Glomerular visceral epithelial cell (primary cell): Measurements from ENCODE around the gene SORCS2.
"Not testable (repeated sequence)": the region's sequence is repeated elsewhere in the genome, so short reads cannot be mapped to it uniquely, and the experiment has no call there.

ENCODE experiments used
- DNase-seq: peaks from one replicate; pipeline ENCODE4 v3.0.0-alpha.2; 2016; ENCODE audit errors: extremely low spot score

Gene SORCS2

DNA sequence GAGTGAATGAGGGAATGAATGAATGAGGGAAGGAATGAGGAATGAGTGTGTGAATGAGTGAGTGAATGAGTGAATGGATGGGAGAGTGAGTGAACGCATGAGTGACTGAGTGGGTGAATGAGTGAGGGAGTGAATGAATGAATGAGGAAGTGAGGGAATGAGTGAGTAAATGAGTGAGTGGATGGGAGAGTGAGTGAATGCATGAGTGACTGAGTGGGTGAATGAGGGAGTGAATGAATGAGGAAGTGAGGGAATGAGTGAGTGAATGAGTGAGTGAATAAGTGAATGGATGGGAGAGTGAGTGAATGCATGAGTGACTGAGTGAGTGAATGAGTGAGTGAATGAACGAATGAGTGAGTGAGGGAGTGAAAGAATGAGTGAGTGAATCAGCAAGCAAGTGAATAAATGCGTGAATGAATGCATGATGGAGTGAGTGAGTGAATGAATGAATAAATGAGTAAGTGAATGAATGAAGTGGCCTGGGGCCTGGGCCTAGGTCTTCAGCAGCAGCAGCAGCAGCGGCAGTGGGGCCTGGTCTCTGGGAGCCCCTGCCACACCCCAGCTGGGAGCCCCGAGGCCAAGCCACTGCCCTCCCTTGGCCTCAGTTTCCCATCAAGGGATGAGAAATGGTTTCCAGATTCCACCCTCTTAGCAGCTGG is 258.6 kb downstream of the SORCS2 start:
- DNase-seq = no peak

DNA sequence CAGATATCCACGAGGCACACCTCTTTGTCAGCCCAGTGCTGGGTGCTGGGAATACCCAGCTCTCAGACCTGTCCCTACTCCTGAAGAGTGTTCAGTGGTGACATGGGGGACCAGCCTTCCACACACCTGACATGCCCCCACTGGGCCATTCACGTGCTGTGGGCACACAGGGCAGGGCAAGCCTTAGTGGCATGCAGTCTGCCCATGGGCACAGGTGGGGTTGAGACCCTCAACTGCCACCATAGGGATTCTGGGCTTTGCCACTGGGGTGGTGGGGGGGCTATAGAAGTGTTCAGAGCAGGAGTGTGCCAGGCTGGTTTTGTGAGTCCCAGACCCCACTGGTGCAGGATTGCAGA is 259.1 kb downstream of the SORCS2 start:
- no peak for DNase-seq

GRCh38 chr4:7451800-7452199 is 259.5 kb downstream of the SORCS2 start:
- no peak for DNase-seq

DNA sequence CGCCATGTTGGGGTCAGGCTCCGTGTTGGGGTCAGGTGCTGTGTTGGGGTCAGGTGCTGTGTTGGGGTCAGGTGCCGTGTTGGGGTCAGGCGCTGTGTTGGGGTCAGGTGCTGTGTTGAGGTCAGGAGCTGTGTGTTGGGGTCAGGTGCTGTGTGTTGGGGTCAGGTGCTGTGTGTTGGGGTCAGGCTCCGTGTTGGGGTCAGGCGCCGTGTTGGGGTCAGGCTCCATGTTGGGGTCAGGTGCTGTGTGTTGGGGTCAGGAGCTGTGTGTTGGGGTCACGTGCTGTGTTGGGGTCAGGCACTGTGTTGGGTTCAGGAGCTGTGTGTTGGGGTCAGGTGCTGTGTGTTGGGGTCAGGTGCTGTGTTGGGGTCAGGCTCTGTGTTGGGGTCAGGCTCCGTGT is 260.5 kb downstream of the SORCS2 start:
- not testable (repeated sequence) for DNase-seq

DNA sequence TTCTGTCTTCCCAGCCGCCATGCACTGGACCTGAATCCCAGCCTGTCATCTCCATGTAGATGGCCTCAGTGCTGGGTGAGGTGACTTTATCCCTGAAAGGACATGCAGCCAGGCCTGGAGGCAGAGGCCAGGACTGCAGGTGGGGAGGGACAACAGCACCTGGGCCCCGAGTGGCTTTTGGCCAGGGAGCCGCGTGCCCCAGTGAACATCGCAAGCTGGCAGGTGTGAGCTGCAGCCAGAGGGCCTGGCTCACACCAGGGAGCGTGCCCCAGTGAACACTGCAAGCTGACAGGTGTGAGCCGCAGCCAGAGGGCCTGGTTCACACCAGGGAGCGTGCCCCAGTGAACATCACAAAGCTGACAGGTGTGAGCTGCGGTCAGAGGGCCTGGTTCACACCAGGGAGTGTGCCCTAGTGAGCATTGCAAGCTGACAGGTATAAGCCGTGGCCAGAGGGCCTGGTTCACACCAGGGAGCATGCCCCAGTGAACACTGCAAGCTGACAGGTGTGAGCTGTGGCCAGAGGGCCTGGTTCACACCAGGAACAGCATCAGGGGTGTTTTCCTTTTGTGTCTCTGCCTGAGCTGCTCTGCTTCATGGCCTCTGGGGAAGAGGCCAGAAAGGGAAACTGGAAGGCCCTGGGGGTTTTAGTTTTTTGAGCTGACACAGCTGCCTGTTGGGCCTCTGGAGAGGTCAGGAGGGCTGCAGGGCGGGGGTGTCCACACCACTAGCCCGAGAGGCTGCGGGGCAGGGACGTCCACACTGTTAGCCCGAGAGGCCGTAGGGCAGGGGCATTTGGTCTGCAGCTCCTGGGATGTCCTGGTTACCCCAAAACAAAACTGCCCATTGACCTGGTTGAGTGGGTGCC is 265.1 kb downstream of the SORCS2 start:
- DNase-seq = no peak

DNA sequence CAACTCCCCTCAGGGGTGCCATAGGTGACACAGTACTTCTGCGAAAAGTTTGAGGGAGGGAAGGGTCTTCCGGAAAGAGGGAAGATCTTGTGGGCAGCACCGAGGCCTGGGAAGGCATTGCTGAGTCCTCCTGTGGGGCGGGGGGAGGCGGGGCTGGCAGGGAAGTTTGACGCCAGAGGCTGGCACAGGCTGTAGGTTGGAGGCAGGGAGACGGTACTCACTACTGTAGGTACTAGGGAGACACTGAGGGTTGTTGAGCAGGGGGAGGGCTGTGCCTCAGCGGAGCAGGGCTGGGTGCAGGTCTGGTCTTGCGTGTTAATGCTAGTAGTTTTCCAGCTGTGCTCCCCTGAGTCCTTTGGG is 265.7 kb downstream of the SORCS2 start:
- DNase-seq = no peak

DNA sequence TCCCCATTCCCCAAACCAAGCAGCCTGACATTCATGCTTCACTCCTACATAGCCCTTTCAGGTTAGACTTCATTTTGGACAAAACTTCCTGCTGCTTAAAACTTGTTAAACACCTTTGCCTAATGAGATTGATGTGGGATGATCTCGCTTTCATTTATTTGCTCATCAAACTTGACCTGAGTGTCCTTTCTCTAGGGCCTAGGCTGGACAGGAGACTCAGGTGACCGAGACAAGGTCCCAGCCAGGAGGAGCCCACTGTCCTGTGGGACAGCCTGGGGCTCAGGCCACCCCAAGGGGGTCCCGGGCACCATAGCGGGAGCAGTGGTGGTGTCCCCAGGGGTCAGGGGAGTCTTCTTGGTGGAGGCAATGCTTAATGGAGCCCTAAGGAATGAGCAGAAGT is 266.1 kb downstream of the SORCS2 start:
- no peak for DNase-seq

DNA sequence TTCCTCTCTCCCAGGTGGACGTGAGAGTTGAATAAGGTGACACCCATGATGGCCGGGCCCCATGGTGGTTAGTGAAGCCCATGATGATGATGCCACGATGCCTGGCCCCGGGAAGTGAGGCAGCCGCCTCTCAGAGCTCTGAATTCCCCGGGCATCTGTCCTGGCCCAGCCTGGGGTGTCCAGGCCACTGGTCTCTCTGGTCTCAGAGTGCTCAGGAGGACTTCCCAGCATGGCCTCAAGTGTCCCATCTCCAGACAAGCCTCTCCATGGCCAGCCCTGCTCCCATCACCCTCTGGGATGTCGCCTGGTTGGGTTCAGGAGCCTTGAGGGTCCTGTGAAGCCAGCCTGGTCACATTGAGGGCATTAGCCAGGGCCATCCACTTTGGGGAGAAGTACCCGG is 267.1 kb downstream of the SORCS2 start:
- DNase-seq = no peak

- DNase-seq = no peak
Observed at GRCh38 chr4:7460566-7460965, 268.2 kb downstream of the SORCS2 start.

DNA sequence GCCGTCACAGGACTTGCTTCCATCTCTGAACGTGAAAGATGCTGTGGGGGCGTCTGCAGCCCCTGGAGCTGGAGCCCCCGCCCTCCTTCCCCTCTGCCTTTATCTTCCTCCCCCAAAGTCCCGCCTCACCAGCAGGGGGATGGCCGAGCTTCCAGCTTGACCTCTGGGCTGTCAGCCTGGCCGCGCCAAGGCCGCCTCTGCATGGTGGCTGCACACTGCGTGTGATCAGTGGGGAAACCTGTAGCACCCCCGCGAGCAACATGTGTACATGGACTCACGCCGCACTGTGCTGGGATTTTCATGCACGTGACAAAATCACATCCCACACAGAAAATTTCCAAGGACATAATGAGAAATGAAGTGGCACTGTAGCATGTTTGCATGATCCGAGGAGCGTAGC is 268.9 kb downstream of the SORCS2 start:
- no peak for DNase-seq

GRCh38 chr4:7462509-7462971 is 270.2 kb downstream of the SORCS2 start:
- DNase-seq = peak; percentile 39

GRCh38 chr4:7463566-7464258 is 271.4 kb downstream of the SORCS2 start:
- no peak for DNase-seq

- no peak for DNase-seq
Observed at GRCh38 chr4:7464259-7464655, 271.9 kb downstream of the SORCS2 start.

- DNase-seq = no peak
Observed at GRCh38 chr4:7465017-7465416, 272.7 kb downstream of the SORCS2 start.

DNA sequence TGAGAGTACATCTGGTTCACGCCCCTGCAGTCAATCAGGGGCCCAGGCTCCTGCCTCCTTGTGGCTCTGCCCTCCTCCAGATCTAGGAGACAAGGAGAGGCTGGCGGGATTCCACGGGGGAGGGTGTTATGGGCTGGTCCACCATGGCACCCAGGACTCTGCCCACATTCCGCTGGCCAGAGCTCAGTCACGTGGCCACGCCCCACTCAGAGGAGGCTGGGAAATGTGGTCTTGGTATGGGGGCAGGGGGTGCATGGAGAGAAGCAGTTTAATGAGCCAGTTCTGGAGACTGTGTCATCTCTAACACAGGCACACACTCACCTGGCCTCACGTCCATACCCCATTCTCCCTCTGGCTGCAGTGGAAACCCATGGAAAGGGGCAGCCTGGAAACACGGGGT is 273.9 kb downstream of the SORCS2 start:
- DNase-seq = no peak

DNA sequence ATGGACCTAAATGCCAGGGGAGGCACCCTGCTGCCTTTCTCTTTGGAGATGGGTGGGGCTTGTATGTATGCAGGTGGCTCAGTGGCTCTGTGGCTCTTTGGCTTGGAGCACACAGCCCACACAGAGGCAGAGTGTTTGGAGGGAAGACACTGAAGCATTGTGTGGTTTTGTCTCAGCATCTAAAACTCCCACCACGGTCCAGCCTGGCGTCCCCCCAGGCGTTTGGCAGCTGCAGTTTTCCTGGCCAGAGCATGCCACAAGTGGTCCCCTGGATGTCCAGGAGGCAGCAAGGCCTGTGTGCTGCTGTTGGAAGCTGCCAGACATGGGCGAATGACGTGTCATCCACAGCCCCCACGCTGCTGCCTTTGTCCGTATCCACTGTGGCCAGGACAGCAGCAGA is 274.6 kb downstream of the SORCS2 start:
- no peak for DNase-seq

DNA sequence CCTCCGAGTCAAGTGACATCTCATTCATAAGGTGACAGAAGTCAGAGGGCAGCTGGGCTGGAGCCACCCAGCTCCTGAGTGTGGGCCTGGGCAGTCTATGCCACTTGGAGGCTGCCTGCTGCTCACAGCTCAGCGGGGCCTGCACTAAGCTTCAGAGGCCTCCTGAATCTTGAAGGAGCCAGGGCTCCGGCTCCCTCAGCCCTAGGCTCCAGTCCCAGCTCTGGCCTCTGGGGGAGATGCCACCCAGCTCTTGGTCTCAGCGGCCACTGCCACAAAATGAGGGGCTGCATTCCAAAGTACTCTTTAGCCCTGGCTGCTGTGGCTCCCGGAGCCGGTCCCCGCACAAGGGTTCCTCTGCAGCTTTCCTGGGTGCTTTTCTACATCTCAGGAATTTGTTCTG is 275.1 kb downstream of the SORCS2 start:
- no peak for DNase-seq

- no peak for DNase-seq
Observed at GRCh38 chr4:7469023-7469422, 276.7 kb downstream of the SORCS2 start.

- DNase-seq = no peak
Observed at GRCh38 chr4:7470111-7470510, 277.8 kb downstream of the SORCS2 start.

DNA sequence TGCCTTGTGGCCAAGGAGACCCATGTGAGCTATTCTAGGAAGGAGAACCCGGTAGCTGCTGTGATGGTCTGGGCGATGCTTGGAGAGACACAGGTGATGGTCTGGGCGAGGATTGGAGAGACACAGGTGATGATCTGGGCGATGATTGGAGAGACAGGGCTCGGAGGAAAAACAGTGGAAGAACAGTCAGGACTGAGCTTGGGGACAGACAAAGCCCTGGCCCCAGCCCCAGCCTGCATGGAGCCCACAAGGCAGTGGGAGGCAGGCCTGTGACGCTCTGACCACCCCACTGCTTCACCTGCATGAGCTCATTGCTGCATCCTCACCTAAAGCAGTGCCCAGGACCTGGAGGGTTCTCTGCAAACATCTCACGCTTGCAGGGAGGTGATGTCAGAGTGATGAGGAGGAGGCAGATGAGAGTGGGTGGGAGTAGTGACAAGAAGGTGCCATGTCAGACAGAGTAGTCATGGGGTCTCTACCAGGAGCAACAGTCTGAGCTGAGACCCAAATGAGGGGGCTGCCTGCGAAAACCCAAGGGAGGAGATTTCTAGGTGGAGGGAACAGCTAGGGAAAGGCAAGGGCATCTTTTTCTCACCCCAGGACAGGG is 278.3 kb downstream of the SORCS2 start:
- no peak for DNase-seq

DNA sequence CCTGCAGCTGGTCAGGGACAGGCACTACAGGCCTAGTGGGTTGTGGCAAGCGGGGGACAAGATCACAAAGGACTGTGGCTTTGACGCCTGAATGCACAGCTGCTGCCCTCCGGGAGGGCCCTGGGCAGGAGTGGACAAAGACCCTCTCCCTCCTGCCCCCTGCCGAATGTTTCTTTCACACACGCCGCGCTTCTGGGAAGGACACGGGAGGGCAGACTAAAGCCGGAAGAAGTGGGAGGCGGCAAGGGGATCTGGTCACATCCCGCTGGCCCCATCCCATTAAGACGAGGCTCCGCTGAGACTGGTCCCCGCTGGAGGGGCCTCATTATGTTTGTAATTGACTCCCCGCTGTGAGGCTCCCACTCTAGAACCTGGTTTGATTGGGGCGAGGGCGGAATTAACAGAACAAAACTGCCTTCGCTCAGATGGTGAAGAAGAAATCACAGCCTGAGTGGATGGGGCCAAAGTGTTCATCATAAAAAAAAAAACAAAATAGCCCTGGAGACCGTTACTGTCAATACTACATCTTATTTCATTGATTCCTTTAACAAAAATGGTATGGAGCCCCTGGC is 280.2 kb downstream of the SORCS2 start:
- DNase-seq = no peak

DNA sequence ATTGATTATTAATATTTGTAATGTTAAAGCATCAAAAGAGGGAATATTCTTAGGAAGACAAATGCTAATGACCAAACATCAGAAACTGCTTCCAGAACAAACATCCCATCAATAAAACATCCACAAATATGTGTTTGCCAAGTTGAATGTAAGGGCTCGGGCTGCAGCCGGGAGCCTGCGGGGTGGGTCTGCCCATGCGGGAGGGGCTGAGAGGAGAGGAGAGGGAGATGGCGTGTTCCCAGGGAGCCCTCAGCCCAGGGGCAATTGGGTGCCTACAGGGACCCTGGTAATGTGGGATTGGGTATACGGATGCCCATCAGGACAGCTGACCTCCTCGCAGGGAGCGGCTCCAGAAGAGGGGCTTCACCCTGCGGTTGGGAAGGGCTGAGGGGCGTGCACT is 280.7 kb downstream of the SORCS2 start:
- DNase-seq = no peak
